Measurements from ENCODE around the gene CHAD.

GRCh38 chr17:50475362-50475761 lies 6.7 kb upstream of the CHAD start:
- TF ChIP-seq CTCF (IDR thresholded peaks at IDR 0.05) (no peak), POLR2AphosphoS5 (IDR thresholded peaks at IDR 0.05) (no peak), POLR2A (IDR thresholded peaks at IDR 0.05) (no peak)

Measured in gastroesophageal sphincter (tissue), 3 donors.